Naive thymus-derived CD4-positive, alpha-beta T cell (primary cell): Measurements from ENCODE around the gene YIPF3. TPM values are rescaled to one million over a fixed set of nuclear protein-coding genes. Genes with fewer than 3 reads are reported as not detected.
"Not testable (repeated sequence)": the region's sequence is repeated elsewhere in the genome, so short reads cannot be mapped to it uniquely, and the experiment has no call there.

Experiments used
- ATAC-seq: fragments of 150-1000 bp; cut with Tn5 transposase; 2 replicates; pipeline ENCODE4 v1.10.0; 2021; ENCODE audit warnings: mild to moderate bottlenecking, moderate library complexity
- CTCF ChIA-PET: fragments of 350-600 bp; sonication (Branson Sonifier 250); formaldehyde crosslinking; loops from one replicate; lab custom pipeline; 2021; ENCODE audit warnings: antibody characterized with exemption; lab: Charles Lee
- POLR2A ChIA-PET: fragments of 350-600 bp; sonication (Branson Sonifier 250); formaldehyde crosslinking; loops from one replicate; lab custom pipeline; 2021; ENCODE audit warnings: antibody characterized with exemption, inconsistent platforms; lab: Charles Lee
- DNase-seq, 9 donors: peaks; one replicate each; pipeline versions ENCODE4 v3.0.0 to v3.0.0-alpha.2; 2020 to 2022; ENCODE audit warnings: mixed read lengths in 1 of 9
- H3K27ac ChIP-seq: one replicate; pipeline ENCODE4 v1.7.0; 2013; ENCODE audit warnings: mild to moderate bottlenecking, low read depth, low read length, moderate library complexity
- H3K27me3 ChIP-seq, 2 donors: one replicate each; pipeline ENCODE4 v1.7.0; 2013; ENCODE audit warnings: low read length in 2 of 2, mild to moderate bottlenecking in 2 of 2, moderate library complexity in 2 of 2; ENCODE audit not compliant: control insufficient read depth in 2 of 2, insufficient read depth in 2 of 2
- H3K36me3 ChIP-seq, 3 experiments: 1 replicate in 2 of 3; 2 replicates in 1 of 3; pipeline ENCODE4 v1.7.0; 2013; ENCODE audit warnings: low read length in 3 of 3, mild to moderate bottlenecking in 3 of 3, moderate library complexity in 1 of 3; ENCODE audit not compliant: insufficient read depth in 3 of 3, control insufficient read depth in 2 of 3
- H3K4me1 ChIP-seq, 2 donors: one replicate each; pipeline ENCODE4 v1.7.0; 2013; ENCODE audit warnings: low read length in 2 of 2, mild to moderate bottlenecking in 2 of 2, moderate library complexity in 1 of 2; ENCODE audit not compliant: control insufficient read depth in 2 of 2, insufficient read depth in 2 of 2
- H3K4me3 ChIP-seq: 2 replicates; pipeline ENCODE4 v1.7.0; 2013; ENCODE audit warnings: mild to moderate bottlenecking, low read length
- H3K9me3 ChIP-seq, 3 experiments: 1 replicate in 2 of 3; 2 replicates in 1 of 3; pipeline ENCODE4 v1.7.0; 2013; ENCODE audit warnings: low read length in 3 of 3; ENCODE audit not compliant: control insufficient read depth in 2 of 3
- H3K27ac Mint-ChIP-seq, 9 donors: one replicate each; pipeline ENCODE4 v1.8.0; 2020 to 2022; ENCODE audit warnings: mixed read lengths in 9 of 9, mild to moderate bottlenecking in 8 of 9, moderate library complexity in 5 of 9, inconsistent platforms in 2 of 9
- H3K27me3 Mint-ChIP-seq, 5 donors: one replicate each; pipeline ENCODE4 v1.8.0; 2021 to 2022; ENCODE audit warnings: mixed read lengths in 5 of 5, mild to moderate bottlenecking in 1 of 5
- H3K36me3 Mint-ChIP-seq, 5 donors: one replicate each; pipeline ENCODE4 v1.8.0; 2020 to 2022; ENCODE audit warnings: mixed read lengths in 5 of 5, mild to moderate bottlenecking in 3 of 5, inconsistent platforms in 1 of 5
- H3K4me1 Mint-ChIP-seq, 7 donors: one replicate each; pipeline ENCODE4 v1.8.0; 2020 to 2022; ENCODE audit warnings: mixed read lengths in 7 of 7, mild to moderate bottlenecking in 3 of 7, inconsistent platforms in 1 of 7
- H3K4me3 Mint-ChIP-seq, 10 donors: one replicate each; pipeline ENCODE4 v1.8.0; 2020 to 2022; ENCODE audit warnings: mild to moderate bottlenecking in 10 of 10, mixed read lengths in 10 of 10, moderate library complexity in 6 of 10, inconsistent platforms in 2 of 10
- H3K9me3 Mint-ChIP-seq, 11 donors: one replicate each; pipeline ENCODE4 v1.8.0; 2020 to 2022; ENCODE audit warnings: mixed read lengths in 11 of 11, mild to moderate bottlenecking in 4 of 11, inconsistent platforms in 1 of 11, moderate library complexity in 1 of 11
- intact Hi-C, 2 donors: fragments of 100-400 bp; cut with micrococcal nuclease; formaldehyde crosslinking; loops; one replicate each; pipeline ENCODE4 v1.15.1; 2023
- polyA plus RNA-seq, 2 donors: library from polyadenylated mRNA; unstranded; fragments of 300-500 nt; fragmentation: Illumina TruSeq; gene quantifications; one replicate each; pipeline ENCODE4 v1.2.3, GENCODE V29; 2021
- total RNA-seq, 6 experiments: library from RNA in 5 of 6; stranded (reverse) in 5 of 6; gene quantifications; 1 replicate in 5 of 6; 2 replicates in 1 of 6; pipeline ENCODE4 v1.2.3 and lab custom pipeline; 2021 to 2026

The YIPF3 gene
- total and polyA plus RNA-seq, 7 experiments from 2014 or later: 54.4 to 75.9 (median 68.3) TPM

- Mint-ChIP-seq H3K27me3 (peaks cover 12 to 24% (median 18%) of the 10 kb centered on the region in 5 donors), H3K27ac (no peak overlapping the region), H3K36me3 (no peaks in the 10 kb centered on the region), H3K9me3 (no peaks in the 10 kb centered on the region), H3K4me1 (no peaks in the 10 kb centered on the region), H3K4me3 (no peak overlapping the region)
- CTCF ChIA-PET: interaction anchor here (0.5 kb wide), 1 partner anchor 1266 kb away, joined by 3 read pairs; no protein-coding TSS in a partner anchor
- no peak overlapping the region for H3K27ac ChIP-seq
- POLR2A ChIA-PET: no interaction called here
- no peak overlapping the region for H3K4me3 ChIP-seq
- DNase-seq (no peak), ATAC-seq (no peak)
- H3K9me3 ChIP-seq: no peaks in the 10 kb centered on the region
- intact Hi-C loops: no loop called here
- no peaks in the 10 kb centered on the region for H3K4me1 ChIP-seq
- no peaks in the 10 kb centered on the region for H3K36me3 ChIP-seq
- peaks cover 0 to 3% of the 10 kb centered on the region in 2 donors for H3K27me3 ChIP-seq
These were observed 47.7 kb downstream of the YIPF3 start for GRCh38 chr6:43468748-43469681.

DNA sequence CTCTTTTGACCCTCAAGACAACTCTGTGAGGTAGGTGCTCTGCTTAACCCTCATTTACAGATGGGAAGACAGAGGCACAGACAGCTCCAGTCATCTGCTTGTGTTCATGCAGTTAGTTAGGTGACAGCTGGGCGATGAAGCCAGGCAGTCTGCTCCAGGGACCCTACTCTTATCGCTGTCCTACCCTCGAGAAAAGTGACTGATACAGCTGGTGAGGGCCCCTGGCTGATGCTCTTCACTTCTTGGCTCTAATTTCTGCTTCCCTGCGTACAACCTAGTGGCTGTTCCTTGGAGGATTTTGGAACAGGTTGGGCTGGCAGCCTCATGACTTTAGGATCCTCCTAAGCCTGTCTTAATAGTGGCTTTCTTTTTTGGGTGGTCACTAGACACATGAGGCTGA, 48.5 kb downstream of the YIPF3 start:
- H3K4me3 Mint-ChIP-seq: no peak overlapping the region
- H3K36me3 Mint-ChIP-seq: no peaks in the 10 kb centered on the region
- no peaks in the 10 kb centered on the region for H3K9me3 Mint-ChIP-seq
- H3K27ac ChIP-seq: no peak overlapping the region
- POLR2A ChIA-PET: interaction anchor here (0.6 kb wide), 1 partner anchor 27 kb away, joined by 3 read pairs; no protein-coding TSS in a partner anchor
- no peak overlapping the region for H3K27ac Mint-ChIP-seq
- ATAC-seq (no peak), DNase-seq (no peak)
- peaks cover 0 to 3% of the 10 kb centered on the region in 2 donors for H3K27me3 ChIP-seq
- no peaks in the 10 kb centered on the region for H3K9me3 ChIP-seq
- H3K27me3 Mint-ChIP-seq: peaks cover 14 to 29% (median 18%) of the 10 kb centered on the region in 5 donors
- H3K36me3 ChIP-seq: no peaks in the 10 kb centered on the region
- no peaks in the 10 kb centered on the region for H3K4me1 ChIP-seq
- no peaks in the 10 kb centered on the region for H3K4me1 Mint-ChIP-seq
- CTCF ChIA-PET: no interaction called here
- intact Hi-C loops: no loop called here
- no peak overlapping the region for H3K4me3 ChIP-seq

DNA sequence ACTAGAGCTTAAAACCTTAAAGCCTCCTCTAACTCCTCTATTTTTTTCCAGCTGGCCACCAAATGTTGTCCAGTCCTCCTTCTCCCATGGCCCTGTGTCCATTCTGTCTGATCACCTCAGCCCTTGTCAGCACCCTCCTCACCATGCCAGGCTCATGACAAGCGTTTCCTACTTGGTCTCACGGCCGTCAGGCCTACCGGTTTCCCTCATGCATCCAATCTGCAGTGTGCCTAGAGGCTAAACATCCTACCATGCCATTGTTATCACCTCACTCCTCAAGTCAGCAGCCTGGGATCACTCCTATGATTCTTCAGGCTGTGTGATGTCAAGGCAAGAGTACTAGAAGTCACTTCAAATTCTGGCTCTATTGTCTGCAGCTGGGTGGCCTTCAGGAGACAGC, 49.0 kb downstream of the YIPF3 start:
- no peak overlapping the region for H3K27ac Mint-ChIP-seq
- ATAC-seq (no peak), DNase-seq (no peak)
- no peak overlapping the region for H3K4me3 Mint-ChIP-seq
- intact Hi-C loops: no loop called here
- Histone ChIP-seq H3K27me3 (peaks cover 0 to 3% of the 10 kb centered on the region in 2 donors), H3K4me3 (no peak overlapping the region), H3K27ac (no peak overlapping the region), H3K4me1 (no peaks in the 10 kb centered on the region), H3K36me3 (no peaks in the 10 kb centered on the region), H3K9me3 (no peaks in the 10 kb centered on the region)
- H3K27me3 Mint-ChIP-seq: peaks cover 17 to 33% (median 19%) of the 10 kb centered on the region in 5 donors
- POLR2A ChIA-PET: interaction anchor here (0.6 kb wide), 1 partner anchor 26 kb away, joined by 3 read pairs; no protein-coding TSS in a partner anchor
- CTCF ChIA-PET: no interaction called here
- H3K36me3 Mint-ChIP-seq: no peaks in the 10 kb centered on the region
- no peaks in the 10 kb centered on the region for H3K4me1 Mint-ChIP-seq
- no peaks in the 10 kb centered on the region for H3K9me3 Mint-ChIP-seq

DNA sequence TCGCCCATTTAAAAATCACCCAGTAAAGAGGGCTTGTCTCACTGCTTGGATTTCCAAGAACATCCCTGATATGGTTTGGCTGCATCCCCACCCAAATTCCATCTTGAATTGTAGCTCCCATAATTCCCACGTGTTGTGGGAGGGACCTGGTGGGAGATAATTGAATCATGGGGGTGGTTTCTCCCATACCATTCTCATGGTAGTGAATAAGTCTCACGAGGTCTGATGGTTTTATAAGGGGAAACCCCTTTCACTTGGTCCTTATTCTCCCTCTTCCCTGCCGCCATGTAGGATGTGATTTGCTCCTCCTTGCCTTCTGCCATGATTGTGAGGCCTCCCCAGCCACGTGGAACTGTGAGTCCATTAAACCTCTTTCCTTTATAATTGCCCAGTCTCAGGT, 49.5 kb downstream of the YIPF3 start:
- H3K27ac Mint-ChIP-seq, H3K4me1 ChIP-seq, DNase-seq, H3K27ac ChIP-seq, H3K9me3 Mint-ChIP-seq, H3K27me3 ChIP-seq, H3K36me3 Mint-ChIP-seq, H3K4me1 Mint-ChIP-seq, ATAC-seq, H3K4me3 Mint-ChIP-seq, H3K4me3 ChIP-seq, CTCF ChIA-PET, H3K36me3 ChIP-seq, H3K9me3 ChIP-seq, intact Hi-C loops: not testable (repeated sequence)
- H3K27me3 Mint-ChIP-seq: peaks cover 17 to 38% (median 24%) of the 10 kb centered on the region in 5 donors
- POLR2A ChIA-PET: interaction anchor here (0.6 kb wide), 1 partner anchor 26 kb away, joined by 3 read pairs; no protein-coding TSS in a partner anchor

- ATAC-seq (peak; percentile 41), DNase-seq (no peak)
- Histone ChIP-seq H3K27ac (no peak overlapping the region), H3K4me1 (no peaks in the 10 kb centered on the region), H3K27me3 (peaks cover 0 to 3% of the 10 kb centered on the region in 2 donors), H3K36me3 (no peaks in the 10 kb centered on the region), H3K4me3 (no peak overlapping the region), H3K9me3 (no peaks in the 10 kb centered on the region)
- Mint-ChIP-seq H3K27me3 (peaks cover 11 to 40% (median 27%) of the 10 kb centered on the region in 5 donors), H3K36me3 (no peaks in the 10 kb centered on the region), H3K4me1 (no peaks in the 10 kb centered on the region), H3K4me3 (no peak overlapping the region), H3K27ac (no peak overlapping the region), H3K9me3 (no peaks in the 10 kb centered on the region)
- CTCF ChIA-PET: no interaction called here
- POLR2A ChIA-PET: no interaction called here
- intact Hi-C loops: no loop called here
These were observed 50.8 kb downstream of the YIPF3 start for GRCh38 chr6:43465948-43466347.

DNA sequence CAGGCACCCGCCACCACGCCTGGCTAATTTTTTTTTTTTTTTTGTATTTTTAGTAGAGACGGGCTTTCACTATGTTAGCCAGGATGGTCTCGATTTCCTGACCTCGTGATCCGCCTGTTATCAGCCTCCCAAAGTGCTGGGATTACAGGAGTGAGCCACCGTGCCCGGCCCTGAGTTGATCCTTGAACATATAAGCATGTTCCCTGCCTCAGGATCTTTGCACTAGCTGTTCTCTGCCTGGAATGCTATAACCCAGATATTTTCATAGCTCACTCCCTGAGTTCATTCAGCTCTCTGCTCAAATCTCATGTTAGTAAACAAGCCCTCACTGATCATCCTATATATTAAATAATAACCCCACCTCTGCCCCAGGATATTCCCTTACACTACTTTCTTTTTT, 52.4 kb downstream of the YIPF3 start:
- no peak overlapping the region for H3K4me3 Mint-ChIP-seq
- H3K4me1 Mint-ChIP-seq: no peaks in the 10 kb centered on the region
- no peak overlapping the region for H3K27ac ChIP-seq
- H3K27ac Mint-ChIP-seq: no peak overlapping the region
- no peaks in the 10 kb centered on the region for H3K36me3 Mint-ChIP-seq
- H3K36me3 ChIP-seq: no peaks in the 10 kb centered on the region
- intact Hi-C loops: no loop called here
- ATAC-seq (no peak), DNase-seq (no peak)
- peaks cover 7 to 47% (median 27%) of the 10 kb centered on the region in 5 donors for H3K27me3 Mint-ChIP-seq
- H3K27me3 ChIP-seq: peaks cover 0 to under 1% of the 10 kb centered on the region in 2 donors
- CTCF ChIA-PET: interaction anchor here (1.1 kb wide), 1 partner anchor 30 kb away, joined by 3 read pairs; no protein-coding TSS in a partner anchor
- no peaks in the 10 kb centered on the region for H3K4me1 ChIP-seq
- H3K9me3 ChIP-seq: no peaks in the 10 kb centered on the region
- H3K4me3 ChIP-seq: no peak overlapping the region
- H3K9me3 Mint-ChIP-seq: no peaks in the 10 kb centered on the region
- POLR2A ChIA-PET: no interaction called here
